Measurements from ENCODE around the gene BOLA3.

DNA sequence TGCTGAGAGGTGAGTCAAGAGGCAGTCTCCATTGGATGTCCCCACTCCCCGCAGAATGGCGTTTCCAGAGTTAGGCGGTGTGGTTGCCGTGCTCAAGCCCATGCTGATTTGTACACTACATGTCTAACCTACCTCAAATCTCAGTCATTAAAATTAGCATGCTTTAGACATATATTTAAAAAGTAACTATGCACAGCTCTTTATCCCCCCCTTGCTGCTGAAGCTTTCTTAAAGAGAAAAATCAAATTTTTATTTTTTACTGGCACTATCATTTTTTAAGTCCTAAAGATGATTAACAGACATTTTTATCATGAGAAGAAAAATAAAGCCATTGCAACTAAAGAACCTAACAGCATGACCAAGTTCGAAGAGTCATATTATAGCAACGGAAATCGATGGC is 42.9 kb downstream of the BOLA3 start:
- no peak for TF ChIP-seq POLR2A (IDR thresholded peaks at IDR 0.05)
- TF ChIP-seq, protein P1, sequence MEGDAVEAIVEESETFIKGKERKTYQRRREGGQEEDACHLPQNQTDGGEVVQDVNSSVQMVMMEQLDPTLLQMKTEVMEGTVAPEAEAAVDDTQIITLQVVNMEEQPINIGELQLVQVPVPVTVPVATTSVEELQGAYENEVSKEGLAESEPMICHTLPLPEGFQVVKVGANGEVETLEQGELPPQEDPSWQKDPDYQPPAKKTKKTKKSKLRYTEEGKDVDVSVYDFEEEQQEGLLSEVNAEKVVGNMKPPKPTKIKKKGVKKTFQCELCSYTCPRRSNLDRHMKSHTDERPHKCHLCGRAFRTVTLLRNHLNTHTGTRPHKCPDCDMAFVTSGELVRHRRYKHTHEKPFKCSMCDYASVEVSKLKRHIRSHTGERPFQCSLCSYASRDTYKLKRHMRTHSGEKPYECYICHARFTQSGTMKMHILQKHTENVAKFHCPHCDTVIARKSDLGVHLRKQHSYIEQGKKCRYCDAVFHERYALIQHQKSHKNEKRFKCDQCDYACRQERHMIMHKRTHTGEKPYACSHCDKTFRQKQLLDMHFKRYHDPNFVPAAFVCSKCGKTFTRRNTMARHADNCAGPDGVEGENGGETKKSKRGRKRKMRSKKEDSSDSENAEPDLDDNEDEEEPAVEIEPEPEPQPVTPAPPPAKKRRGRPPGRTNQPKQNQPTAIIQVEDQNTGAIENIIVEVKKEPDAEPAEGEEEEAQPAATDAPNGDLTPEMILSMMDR (IDR thresholded peaks at IDR 0.05) = peak in 4 of 6 experiments; percentile 8 to 23 (median 12)
